Endothelial cell of umbilical vein (primary cell): ENCODE results near the gene SRSF3.

ENCODE experiments used
- FOS ChIP-seq: IDR thresholded peaks from 2 replicates; pipeline ENCODE4 v1.6.1; 2011; ENCODE audit warnings: mild to moderate bottlenecking, low read length, moderate library complexity, borderline replicate concordance; ENCODE audit not compliant: insufficient read depth
- GATA2 ChIP-seq: IDR thresholded peaks from 2 replicates; pipeline ENCODE4 v1.7.0; 2011; ENCODE audit warnings: low read depth, mild to moderate bottlenecking, moderate library complexity, mixed read lengths, low read length; ENCODE audit not compliant: insufficient read length, insufficient read depth
- POLR2A ChIP-seq: IDR thresholded peaks from 2 replicates; pipeline ENCODE4 v1.6.1; 2012; ENCODE audit warnings: low read depth, mild to moderate bottlenecking, control low read depth, low read length
- POLR2AphosphoS5 ChIP-seq: IDR thresholded peaks from 2 replicates; pipeline ENCODE4 v1.6.1; 2012; ENCODE audit warnings: low read depth, mild to moderate bottlenecking, control low read depth, low read length, moderate library complexity; ENCODE audit not compliant: insufficient read depth
- TF ChIP-seq, protein P1 (sequence below), 2 donors: IDR thresholded peaks; 1 replicate in 1 of 2; 2 replicates in 1 of 2; pipeline ENCODE4 v1.5.1; 2011; ENCODE audit warnings: low read length in 2 of 2, mild to moderate bottlenecking in 2 of 2, moderate library complexity in 2 of 2, control low read depth in 1 of 2, inconsistent platforms in 1 of 2, low read depth in 1 of 2; ENCODE audit not compliant: insufficient read depth in 1 of 2; ENCODE audit errors: extremely low read depth in 1 of 2
- TF ChIP-seq, protein P2 (sequence below): IDR thresholded peaks from 2 replicates; pipeline ENCODE4 v1.6.1; 2011; ENCODE audit not compliant: insufficient read depth, insufficient read length

DNA sequence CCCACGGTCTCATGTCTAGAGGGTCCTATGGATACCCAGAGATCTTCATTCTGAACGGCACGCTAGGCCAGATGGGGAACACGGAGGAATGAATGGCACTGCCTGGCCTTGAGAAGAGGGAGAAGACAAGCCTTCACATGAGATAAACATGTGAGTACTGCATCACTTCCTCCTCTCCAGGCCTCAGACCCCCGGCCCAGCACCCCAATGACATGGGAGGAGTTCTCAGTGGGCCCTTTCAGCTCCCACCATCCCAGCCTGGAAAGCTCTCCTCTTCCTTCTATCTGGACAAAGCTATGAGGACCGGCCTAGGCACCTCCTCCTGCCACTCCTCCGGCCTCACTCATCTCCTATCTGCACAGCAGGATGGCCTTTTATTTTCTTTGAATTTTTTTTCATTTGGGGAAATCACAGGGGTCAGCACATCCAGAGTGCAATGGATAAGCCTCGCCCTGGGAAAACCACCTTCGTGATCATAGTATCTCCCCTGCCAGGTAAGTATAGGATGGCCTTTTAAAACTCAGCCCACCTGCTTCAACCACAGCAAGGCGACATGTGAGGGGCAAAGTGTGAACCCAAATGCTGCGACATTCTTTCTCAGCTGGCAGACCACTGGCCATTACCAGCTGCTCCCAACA, 45.1 kb downstream of the SRSF3 start:
- TF ChIP-seq, protein P1, sequence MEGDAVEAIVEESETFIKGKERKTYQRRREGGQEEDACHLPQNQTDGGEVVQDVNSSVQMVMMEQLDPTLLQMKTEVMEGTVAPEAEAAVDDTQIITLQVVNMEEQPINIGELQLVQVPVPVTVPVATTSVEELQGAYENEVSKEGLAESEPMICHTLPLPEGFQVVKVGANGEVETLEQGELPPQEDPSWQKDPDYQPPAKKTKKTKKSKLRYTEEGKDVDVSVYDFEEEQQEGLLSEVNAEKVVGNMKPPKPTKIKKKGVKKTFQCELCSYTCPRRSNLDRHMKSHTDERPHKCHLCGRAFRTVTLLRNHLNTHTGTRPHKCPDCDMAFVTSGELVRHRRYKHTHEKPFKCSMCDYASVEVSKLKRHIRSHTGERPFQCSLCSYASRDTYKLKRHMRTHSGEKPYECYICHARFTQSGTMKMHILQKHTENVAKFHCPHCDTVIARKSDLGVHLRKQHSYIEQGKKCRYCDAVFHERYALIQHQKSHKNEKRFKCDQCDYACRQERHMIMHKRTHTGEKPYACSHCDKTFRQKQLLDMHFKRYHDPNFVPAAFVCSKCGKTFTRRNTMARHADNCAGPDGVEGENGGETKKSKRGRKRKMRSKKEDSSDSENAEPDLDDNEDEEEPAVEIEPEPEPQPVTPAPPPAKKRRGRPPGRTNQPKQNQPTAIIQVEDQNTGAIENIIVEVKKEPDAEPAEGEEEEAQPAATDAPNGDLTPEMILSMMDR (IDR thresholded peaks at IDR 0.05; ENCODE audit: extremely low read depth in 1 of 2, insufficient read depth in 1 of 2, low read depth in 1 of 2, low read length in 2 of 2): no peak
- TF ChIP-seq POLR2AphosphoS5 (no peak), FOS (no peak), GATA2 (no peak), POLR2A (no peak)
- TF ChIP-seq, protein P2, sequence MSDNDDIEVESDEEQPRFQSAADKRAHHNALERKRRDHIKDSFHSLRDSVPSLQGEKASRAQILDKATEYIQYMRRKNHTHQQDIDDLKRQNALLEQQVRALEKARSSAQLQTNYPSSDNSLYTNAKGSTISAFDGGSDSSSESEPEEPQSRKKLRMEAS: no peak
